Ammon's horn (tissue), 1 donor: ENCODE data around the gene FOXO3.

Experiments used
- DNase-seq: peaks from one replicate; pipeline ENCODE4 v3.0.0-alpha.2; 2016; ENCODE audit warnings: low spot score

FOXO3 gene

GRCh38 chr6:108597572-108598304 is 37.0 kb downstream of the FOXO3 start:
- no peak for DNase-seq

GRCh38 chr6:108598305-108598863 is 37.7 kb downstream of the FOXO3 start:
- no peak for DNase-seq

GRCh38 chr6:108604156-108604555 is 43.4 kb downstream of the FOXO3 start:
- DNase-seq: no peak

- peak; percentile 23 for DNase-seq
These were observed 45.6 kb downstream of the FOXO3 start for GRCh38 chr6:108606250-108606690.

GRCh38 chr6:108608453-108609275 is 47.9 kb downstream of the FOXO3 start:
- DNase-seq: no peak

GRCh38 chr6:108609276-108609769 is 48.6 kb downstream of the FOXO3 start:
- no peak for DNase-seq

- DNase-seq: no peak
These were observed 49.6 kb downstream of the FOXO3 start for GRCh38 chr6:108610270-108610839.

GRCh38 chr6:108610957-108611586 is 50.4 kb downstream of the FOXO3 start:
- DNase-seq: no peak

GRCh38 chr6:108612852-108613251 is 52.1 kb downstream of the FOXO3 start:
- DNase-seq: no peak

- no peak for DNase-seq
These were observed 55.8 kb downstream of the FOXO3 start for GRCh38 chr6:108616544-108616943.

- DNase-seq: no peak
These were observed 56.3 kb downstream of the FOXO3 start for GRCh38 chr6:108616973-108617372.

GRCh38 chr6:108618623-108619152 is 58.0 kb downstream of the FOXO3 start:
- DNase-seq: no peak

GRCh38 chr6:108619431-108620197 is 58.9 kb downstream of the FOXO3 start:
- DNase-seq: no peak

GRCh38 chr6:108621117-108621516 is 60.4 kb downstream of the FOXO3 start:
- DNase-seq: peak; percentile 50

GRCh38 chr6:108622641-108623298 is 62.1 kb downstream of the FOXO3 start:
- peak; percentile 64 for DNase-seq

- no peak for DNase-seq
These were observed 63.3 kb downstream of the FOXO3 start for GRCh38 chr6:108623995-108624394.

GRCh38 chr6:108625581-108625980 is 64.9 kb downstream of the FOXO3 start:
- no peak for DNase-seq

- DNase-seq: no peak
These were observed 66.1 kb downstream of the FOXO3 start for GRCh38 chr6:108626777-108627176.

GRCh38 chr6:108627692-108628550 is 67.2 kb downstream of the FOXO3 start:
- no peak for DNase-seq
